Measurements from ENCODE around the gene WNT3.

DNA sequence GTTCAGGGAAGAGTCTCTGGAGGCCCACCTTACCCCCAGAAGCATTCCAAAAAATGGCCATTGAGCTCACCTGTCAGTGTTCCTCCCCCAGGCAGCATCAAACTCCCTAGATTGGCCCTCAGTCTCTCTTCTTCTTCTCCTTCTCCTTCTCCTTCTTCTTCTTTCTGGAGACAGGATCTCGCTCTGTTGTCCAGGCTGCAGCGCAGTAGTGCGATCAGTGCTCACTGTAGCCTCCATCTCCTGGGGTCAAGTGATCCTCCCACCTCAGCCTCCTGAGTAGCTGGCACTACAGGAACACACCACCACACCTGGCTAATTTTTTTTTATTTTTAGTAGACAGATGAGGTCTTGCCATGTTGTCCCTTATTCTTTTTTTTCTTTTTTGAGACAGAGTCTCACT lies 16.4 kb upstream of the WNT3 start:
- TF ChIP-seq CTCF (IDR thresholded peaks at IDR 0.05) (no peak), ZFX (IDR thresholded peaks at IDR 0.05; ENCODE audit: borderline replicate concordance) (no peak)

Measured in 22Rv1 (cell line).